Ascending aorta (tissue), 2 donors: Measurements from ENCODE around the gene KDM5B. TPM values are rescaled to one million over a fixed set of nuclear protein-coding genes. Genes with fewer than 3 reads are reported as not detected.

Experiments
- DNase-seq, 2 donors: peaks; one replicate each; pipeline ENCODE4 v3.0.0-alpha.2; 2019; ENCODE audit warnings: low spot score in 2 of 2
- H3K27ac ChIP-seq, 2 donors: fragments of 200-600 bp; sonication (generic); one replicate each; pipeline ENCODE4 v1.5.1; 2016 to 2017; ENCODE audit warnings: mild to moderate bottlenecking in 1 of 2
- H3K27me3 ChIP-seq: fragments of 200-600 bp; sonication (generic); one replicate; pipeline ENCODE4 v1.5.1; 2017
- H3K36me3 ChIP-seq, 2 donors: fragments of 200-600 bp; sonication (generic); one replicate each; pipeline ENCODE4 v1.5.1; 2016
- H3K4me1 ChIP-seq, 2 donors: fragments of 200-600 bp; sonication (generic); one replicate each; pipeline ENCODE4 v1.5.1; 2016 to 2017; ENCODE audit warnings: mild to moderate bottlenecking in 1 of 2
- H3K4me3 ChIP-seq, 2 donors: fragments of 200-600 bp; sonication (generic); one replicate each; pipeline ENCODE4 v1.5.1; 2016 to 2017; ENCODE audit warnings: mild to moderate bottlenecking in 1 of 2
- H3K9me3 ChIP-seq, 2 donors: fragments of 200-600 bp; sonication (generic); one replicate each; pipeline ENCODE4 v1.5.1; 2016
- CTCF ChIP-seq, 3 experiments: fragments of 200-600 bp in 2 of 3; fragments of 450-650 bp in 1 of 3; sonication (generic) in 2 of 3; IDR thresholded peaks; one replicate each; pipeline ENCODE4 v1.5.1; 2016 to 2019; ENCODE audit warnings: antibody characterized with exemption in 3 of 3, mild to moderate bottlenecking in 1 of 3, moderate library complexity in 1 of 3
- intact Hi-C: fragments of 100-400 bp; cut with DNase I; formaldehyde crosslinking; loops from one replicate; pipeline ENCODE4 v1.15.1; 2023
- total RNA-seq: library from RNA; depleted of rRNA; stranded (reverse); fragments of >200 nt; gene quantifications from one replicate; pipeline ENCODE4 v1.1.0, GENCODE V29; 2016

KDM5B gene
- total RNA-seq, 1 donor from 2014 or later = 61.7 TPM

GRCh38 chr1:202713110-202713509 lies 95.1 kb downstream of the KDM5B start:
- peaks cover 0 to 11% of the 10 kb centered on the region in 2 donors for H3K4me1 ChIP-seq
- H3K9me3 ChIP-seq = no peaks in the 10 kb centered on the region
- DNase-seq = no peak
- H3K27ac ChIP-seq = no peak overlapping the region
- no peak for TF ChIP-seq CTCF (IDR thresholded peaks at IDR 0.05)
- H3K4me3 ChIP-seq = no peak overlapping the region
- H3K27me3 ChIP-seq = peaks cover 16% of the 10 kb centered on the region
- intact Hi-C loops = no loop called here
- H3K36me3 ChIP-seq = no peaks in the 10 kb centered on the region

GRCh38 chr1:202711949-202712635 lies 96.1 kb downstream of the KDM5B start:
- intact Hi-C loops = no loop called here
- H3K9me3 ChIP-seq = no peaks in the 10 kb centered on the region
- H3K27ac ChIP-seq = no peak overlapping the region

GRCh38 chr1:202710070-202711045 lies 97.9 kb downstream of the KDM5B start, which contains the start of gene SYT2:
Gene SYT2 (minus strand): TSS chr1:202710454. CDS start chr1:202605772, 104,682 bp downstream.
- Histone ChIP-seq H3K4me3 (peak within 1 kb of the TSS; percentile 36 to 55), H3K36me3 (no peaks in the 10 kb centered on the region), H3K4me1 (peaks cover 0 to 11% of the 10 kb centered on the region in 2 donors), H3K27me3 (peaks cover 16% of the 10 kb centered on the region), H3K9me3 (no peaks in the 10 kb centered on the region), H3K27ac (no peak within 1 kb of the TSS)
- intact Hi-C loops = no loop called here
- no peak for TF ChIP-seq CTCF (IDR thresholded peaks at IDR 0.05)
- DNase-seq = no peak

More at GRCh38 chr1:202711949-202712635, 96.1 kb downstream of the KDM5B start:
- no peak for TF ChIP-seq CTCF (IDR thresholded peaks at IDR 0.05)
- peaks cover 16% of the 10 kb centered on the region for H3K27me3 ChIP-seq
- DNase-seq = peak in 1 of 2 donors; percentile 46
- no peaks in the 10 kb centered on the region for H3K36me3 ChIP-seq
- peaks cover 0 to 11% of the 10 kb centered on the region in 2 donors for H3K4me1 ChIP-seq
- no peak overlapping the region for H3K4me3 ChIP-seq

GRCh38 chr1:202709276-202710041 lies 98.8 kb downstream of the KDM5B start:
- Histone ChIP-seq H3K27me3 (peaks cover 16% of the 10 kb centered on the region), H3K9me3 (no peaks in the 10 kb centered on the region), H3K36me3 (no peaks in the 10 kb centered on the region), H3K27ac (no peak overlapping the region), H3K4me3 (peak overlapping the region; percentile 36 to 55), H3K4me1 (peaks cover 0 to 11% of the 10 kb centered on the region in 2 donors)
- intact Hi-C loops = no loop called here
- no peak for DNase-seq
- no peak for TF ChIP-seq CTCF (IDR thresholded peaks at IDR 0.05)
